NCI-H2107 treated with DMSO at 0.1 percent for 48 hours (cell line): ENCODE data around the gene MLPH.
A peak's percentile ranks its signal among the peaks of the same experiment; 100 is the strongest.
"Not testable (repeated sequence)": the region's sequence is repeated elsewhere in the genome, so short reads cannot be mapped to it uniquely, and the experiment has no call there.

Experiments used
- DNase-seq: peaks from one replicate; lab custom pipeline; 2025; ENCODE audit not compliant: unreplicated experiment; lab: John Stamatoyannopoulos, UW

Gene MLPH

DNA sequence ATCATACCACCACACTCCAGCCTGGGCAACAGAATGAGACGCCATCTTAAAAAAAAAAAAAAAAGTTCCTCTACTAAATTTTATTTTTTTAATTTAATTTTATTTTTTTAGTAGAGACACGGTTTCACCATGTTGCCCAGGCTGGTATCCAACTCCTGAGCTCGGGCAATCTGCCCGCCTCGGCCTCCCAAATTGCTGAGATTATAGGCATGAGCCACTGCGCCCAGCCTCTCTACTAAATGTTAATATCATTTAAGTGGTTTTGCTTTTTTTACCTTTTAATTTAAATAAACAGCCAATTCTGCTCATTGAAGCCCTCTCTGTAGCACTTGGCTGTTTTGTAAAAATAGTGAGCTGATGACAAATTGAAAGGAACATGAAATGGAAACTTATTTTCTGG is 94.3 kb downstream of the MLPH start:
- no peak for DNase-seq

- peak; percentile 60 for DNase-seq
These were observed 95.0 kb downstream of the MLPH start for GRCh38 chr2:237581751-237582746.

- no peak for DNase-seq
These were observed 96.6 kb downstream of the MLPH start for GRCh38 chr2:237583385-237584295.

GRCh38 chr2:237585590-237586221 is 98.7 kb downstream of the MLPH start:
- DNase-seq, result no peak

DNA sequence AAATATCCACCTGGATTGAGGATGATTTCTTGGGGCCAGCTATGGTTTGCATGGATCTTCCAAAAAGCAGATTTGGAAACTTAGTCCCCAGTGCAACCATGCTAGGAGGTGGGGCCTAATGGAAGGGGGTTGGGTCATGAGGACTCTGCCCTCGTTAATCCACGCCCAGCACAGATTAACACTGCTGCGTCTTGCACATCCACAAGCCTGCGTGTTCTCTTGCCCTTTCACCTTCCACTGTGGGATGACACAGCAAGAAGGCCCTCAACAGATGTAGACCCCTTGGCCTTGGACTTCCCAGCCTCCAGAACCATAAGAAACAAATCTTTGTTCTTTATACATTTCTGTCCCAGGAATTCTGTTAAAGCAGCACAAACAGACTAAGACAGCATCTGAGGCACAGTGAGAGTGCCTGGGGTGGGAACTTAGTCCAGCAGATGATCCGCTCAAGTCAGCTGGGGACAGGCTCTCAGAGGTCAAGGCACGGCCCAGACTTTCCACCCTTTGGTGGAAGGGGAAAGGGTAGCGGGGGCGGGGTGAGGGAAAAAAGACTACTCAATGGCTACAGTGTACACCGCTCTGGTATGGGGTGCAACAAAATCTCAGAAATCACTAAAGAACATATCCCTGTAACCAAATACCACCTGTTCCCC is 101.1 kb downstream of the MLPH start:
- DNase-seq, result no peak

- DNase-seq, result peak; percentile 25
These were observed 103.5 kb downstream of the MLPH start, which contains the start of gene RAB17 for GRCh38 chr2:237590272-237591140. TSS of gene RAB17 (minus strand) at chr2:237590734. CDS start at chr2:237586154, 4,580 bp downstream.

GRCh38 chr2:237591141-237591881 is 104.3 kb downstream of the MLPH start:
- DNase-seq, result no peak

DNA sequence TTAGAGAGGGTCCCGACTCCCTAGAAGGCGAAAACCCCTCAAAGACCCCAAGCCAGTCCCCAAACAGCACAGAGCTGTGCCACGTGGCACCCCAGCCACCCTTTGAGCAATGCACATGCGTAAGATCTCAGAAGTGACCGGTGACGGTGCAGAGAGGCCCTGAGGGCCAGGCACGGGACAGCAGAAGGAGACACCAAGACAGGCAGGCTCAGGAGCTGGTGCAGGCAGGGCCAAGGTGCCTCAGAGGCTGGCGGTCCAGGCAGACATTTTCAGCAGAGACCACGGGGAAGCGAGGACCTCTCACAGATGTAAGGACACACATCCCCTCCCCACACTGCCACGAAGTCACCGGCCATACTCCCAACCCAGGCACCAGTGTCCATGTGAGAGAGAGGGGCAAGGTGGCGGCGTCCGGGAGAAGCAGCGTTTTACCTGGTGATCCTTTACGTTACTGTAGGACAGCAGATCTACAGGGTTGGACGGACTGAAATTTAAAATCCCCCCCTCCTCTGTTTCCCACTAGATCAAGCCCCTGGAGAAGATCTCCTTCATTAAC is 105.5 kb downstream of the MLPH start:
- no peak for DNase-seq

- no peak for DNase-seq
These were observed 106.0 kb downstream of the MLPH start for GRCh38 chr2:237593036-237593435.

DNA sequence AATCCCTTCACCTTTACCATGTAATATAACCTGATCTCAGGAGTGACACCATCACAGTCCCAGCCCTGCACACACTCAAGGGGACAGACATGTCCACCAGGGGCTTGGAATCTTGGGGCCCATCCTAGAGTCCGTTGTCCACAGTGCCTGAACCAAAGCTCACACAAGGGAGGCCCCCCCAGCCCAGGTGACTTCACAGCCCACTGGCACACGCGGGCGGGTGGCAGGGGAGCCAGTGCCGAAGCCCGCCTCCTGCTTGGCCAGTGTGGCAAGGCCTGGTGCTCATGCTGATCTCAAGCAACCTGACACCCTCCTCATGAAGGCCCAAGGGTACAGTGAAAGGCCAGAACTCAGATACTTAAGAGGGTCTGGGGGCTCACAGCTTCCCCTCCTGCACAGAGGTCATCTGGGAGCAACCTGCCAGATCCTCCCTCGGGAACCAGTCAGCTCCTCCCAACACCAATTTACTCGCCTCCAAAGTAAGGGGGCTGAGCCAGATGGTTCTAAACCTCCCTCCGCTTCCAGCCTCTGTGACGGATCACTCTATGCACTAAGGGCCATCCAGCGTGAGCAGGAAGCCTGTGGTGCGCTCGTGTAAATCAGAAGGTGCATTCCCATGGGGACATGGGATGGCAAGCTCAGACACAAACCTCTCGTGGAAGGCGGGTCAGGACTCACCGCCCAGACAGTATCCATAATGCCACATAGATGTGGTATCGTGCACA is 106.7 kb downstream of the MLPH start:
- no peak for DNase-seq

DNA sequence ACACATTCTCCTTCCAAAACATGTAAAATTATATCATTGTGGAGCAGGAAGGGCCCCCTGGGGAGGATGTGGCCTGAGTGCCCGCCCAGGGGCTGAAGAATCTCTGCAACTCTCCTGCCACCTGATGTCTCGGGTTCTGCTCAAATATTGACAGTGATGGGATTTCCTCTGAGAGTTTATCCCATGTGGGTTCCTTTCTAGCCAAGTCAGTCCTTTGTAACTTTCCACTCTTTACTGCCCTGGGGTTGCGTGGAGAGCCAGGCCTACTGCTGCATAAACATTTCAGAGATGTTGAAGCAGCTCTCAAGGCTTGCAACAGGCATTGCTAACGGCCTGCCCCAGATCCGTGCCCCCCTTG is 107.4 kb downstream of the MLPH start:
- no peak for DNase-seq

DNA sequence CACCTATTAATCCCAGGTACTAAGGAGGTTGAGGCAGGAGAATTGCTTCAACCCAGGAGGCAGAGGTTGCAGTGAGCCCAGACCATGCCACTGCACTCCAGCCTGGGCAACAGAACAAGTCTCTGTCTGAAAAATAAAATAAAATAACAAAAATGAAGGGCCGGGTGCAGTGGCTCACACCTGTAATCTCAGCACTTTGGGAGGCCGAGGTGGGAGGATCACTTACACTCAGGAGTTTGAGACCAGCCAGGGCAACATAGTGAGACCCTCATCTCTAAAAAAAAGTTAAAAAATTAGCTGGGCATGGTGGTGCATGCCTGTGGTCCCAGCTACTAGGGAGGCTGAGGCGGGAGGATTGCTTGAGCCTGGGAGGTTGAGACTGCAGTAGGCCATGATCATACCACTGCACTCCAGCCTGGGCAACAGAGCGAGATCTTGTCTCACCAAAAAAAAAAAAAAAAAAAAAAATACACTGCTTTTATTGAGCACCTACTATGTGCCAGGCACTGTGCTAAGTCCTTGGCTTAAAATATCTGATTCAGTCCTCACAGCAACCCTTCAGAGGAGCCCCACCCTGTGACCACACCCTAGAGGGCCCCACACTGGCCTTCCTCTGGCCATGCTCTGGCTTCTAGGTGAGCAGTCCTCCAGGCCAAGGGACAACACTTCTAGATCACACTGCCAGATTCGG is 108.9 kb downstream of the MLPH start:
- DNase-seq, result not testable (repeated sequence)

DNA sequence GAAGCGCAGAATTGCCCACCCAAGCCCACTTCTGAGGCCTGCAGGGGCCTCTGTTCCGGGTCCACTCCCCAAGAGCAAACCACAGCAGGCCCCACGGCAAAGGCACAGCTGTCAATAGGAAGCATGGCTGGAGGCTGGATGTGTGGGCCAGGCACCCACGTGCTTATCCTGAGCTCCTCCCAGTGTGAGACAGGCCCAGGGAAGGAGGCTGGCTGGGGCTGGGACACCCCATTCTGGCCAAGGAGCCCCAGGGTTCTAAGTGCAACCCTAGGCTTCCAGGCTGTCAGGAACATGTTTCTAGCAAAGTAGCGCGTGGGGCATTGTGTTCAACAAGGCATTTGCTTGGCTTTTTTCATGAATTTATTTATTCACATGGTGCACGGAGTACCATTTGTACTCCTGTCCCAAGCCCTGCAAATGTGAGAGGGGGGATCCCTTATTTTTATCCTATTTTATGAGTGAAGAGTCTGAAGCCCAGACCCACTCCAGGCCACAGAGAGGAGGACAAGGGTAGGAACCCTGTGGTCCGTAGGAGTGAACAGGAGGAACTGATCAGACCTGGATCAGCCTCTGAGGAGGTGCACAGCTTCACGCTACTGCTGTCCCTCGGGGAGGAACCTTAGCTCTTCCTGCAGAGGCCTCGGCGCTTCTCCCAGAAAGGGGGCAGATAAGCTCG is 109.6 kb downstream of the MLPH start:
- no peak for DNase-seq

GRCh38 chr2:237597196-237598145 is 110.4 kb downstream of the MLPH start:
- no peak for DNase-seq

DNA sequence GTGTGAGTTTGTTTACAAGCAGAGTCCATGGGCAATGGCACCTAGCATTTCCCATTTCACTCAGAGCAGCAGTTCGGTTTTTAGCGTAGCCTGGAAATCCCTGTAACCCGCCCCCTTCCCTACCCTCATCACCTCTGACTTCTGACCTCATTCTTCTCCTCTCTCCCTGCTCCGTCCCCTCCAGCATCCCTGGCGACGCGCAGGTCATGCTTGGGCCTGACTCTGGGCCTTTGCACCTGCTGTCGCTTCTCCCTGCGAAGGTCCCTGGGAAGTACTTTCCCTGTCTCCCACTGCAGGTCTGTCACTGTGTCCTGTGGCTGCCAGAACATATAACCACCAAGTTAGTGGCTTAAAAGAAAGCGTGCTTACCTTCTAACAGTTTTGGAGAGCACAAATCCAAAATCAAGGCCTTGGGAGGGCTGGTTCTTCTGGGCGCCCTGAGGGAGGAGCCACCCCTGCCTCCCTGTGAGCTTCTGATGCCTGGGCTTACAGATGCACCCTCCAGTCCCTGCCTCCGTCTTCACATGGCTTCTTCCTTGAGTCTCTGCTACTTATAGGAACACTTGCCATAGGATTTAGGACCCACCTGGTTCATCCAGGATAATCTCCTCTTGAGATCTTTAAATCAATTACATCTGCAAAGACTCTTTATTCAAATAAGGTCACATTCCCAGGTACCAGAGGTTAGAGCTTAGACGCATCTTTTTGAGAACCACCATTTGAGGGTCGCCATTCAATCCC is 111.6 kb downstream of the MLPH start:
- no peak for DNase-seq
